Activated CD4-positive, alpha-beta T cell treated with anti-CD3 and anti-CD28 coated beads for 4 hours (primary cell): ENCODE measurements around the gene SMAD7.

Experiments used
- DNase-seq, 2 donors: peaks; one replicate each; pipeline ENCODE4 v3.0.0-alpha.2; 2020

SMAD7 gene

DNA sequence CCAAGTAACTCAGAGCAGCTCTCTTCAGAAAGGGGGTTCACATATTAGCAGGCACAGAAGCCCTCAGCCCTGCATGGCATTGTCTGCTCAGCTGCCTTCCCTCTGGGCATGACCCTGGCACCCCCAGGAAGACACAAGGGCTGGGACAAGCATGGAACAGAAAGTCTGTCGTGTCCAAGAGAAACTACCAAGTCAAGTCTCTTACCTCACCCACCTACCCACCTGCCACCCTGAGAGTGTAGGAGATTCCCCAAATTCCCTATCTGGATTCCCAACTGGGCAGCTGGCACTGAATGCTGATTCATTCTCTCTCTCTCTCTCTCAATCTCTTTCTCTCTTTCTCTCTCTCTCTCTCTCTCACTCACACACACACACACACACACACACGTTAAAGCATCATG is 21.6 kb downstream of the SMAD7 start:
- no peak for DNase-seq

DNA sequence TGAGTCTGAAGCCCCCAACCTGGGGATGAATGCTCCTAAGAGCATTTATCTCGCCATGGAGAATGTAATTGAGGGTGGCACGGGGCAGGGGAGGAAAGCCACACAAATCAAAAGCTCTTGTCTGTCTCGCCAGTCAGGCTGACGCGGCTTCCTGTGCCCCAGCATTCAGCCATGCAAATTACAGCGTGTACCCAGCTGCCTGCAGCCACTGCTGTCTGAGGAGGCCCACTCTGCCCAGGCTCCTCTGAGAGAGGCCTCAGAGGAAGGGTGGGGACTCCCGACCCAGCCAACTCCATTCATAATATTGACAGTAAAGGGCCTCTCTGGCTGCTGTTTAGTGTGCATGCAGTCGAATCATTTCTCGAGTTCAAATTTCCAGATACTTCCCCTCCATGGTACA is 22.0 kb downstream of the SMAD7 start:
- peak; percentile 71 for DNase-seq

DNA sequence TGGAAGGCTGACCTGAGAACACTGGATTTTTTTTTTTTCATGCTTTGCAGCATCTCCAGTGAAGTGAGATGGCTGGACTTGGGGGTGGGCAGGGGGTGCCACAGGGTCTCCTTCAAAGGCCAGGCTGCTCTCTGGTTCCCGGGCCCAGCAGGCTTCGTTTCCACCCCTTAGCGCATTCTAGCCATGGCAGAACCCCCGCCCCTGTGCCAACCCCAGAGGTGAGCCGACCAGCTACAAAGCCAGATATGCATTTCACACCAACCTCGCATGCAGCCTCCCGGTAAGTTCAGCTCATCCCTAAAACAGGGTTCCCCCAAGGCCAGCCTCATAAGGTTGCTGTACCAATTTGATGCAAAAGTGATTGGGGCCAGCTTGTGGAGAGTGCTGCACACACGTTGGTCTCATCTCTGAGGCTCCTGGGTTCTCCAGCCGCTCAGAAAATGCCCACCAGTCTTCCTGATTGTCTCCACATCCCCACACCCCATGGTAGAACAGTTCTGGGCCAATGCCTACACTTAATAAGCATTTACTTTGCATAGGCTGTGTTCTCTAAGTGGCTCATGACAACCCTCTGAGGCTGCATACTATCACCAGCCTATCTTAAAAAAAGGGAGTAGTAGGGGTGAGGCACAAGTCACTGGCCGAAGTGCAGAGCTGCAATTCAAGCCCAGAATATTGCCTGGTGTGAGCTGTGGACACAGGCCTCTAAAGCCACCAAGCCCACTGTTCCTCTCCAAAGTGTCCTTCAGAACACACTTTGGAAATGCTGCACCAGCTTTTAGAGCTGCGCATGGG is 23.3 kb downstream of the SMAD7 start:
- no peak for DNase-seq

DNA sequence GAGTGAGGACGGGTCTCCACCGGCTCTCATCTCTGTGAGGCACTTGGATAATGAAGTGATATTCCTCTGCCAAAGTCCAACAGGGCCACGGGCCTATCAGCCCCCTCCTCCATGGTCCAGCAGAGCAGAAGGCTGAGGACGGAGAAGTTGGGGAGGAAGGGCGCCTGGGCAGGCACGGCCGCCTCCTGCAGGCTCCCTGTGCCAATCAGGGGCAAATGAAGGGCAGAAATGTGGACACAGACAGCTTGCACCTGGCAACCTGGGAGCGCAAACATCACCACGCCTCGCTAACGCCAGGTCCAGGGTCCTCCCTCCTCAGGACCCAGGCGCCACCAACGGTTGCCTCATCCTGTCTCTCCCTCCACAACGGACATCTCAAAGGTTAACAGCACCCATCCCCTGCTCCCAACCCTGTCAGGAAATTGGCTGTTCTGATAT is 24.3 kb downstream of the SMAD7 start:
- no peak for DNase-seq

DNA sequence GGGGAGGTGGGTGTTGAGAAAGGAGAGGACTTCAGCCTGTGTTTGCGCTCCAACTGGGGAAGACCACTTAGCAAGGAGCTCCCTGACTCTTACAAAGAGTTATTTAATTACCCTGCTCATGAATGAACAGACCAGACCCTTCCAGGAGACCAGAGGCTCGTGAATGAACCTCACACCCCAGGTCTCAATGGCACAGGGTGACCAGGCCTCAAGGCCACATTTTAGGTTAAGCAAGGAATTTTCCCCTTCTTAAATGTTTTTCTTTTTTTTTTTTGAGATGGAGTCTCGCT is 25.3 kb downstream of the SMAD7 start:
- no peak for DNase-seq

DNA sequence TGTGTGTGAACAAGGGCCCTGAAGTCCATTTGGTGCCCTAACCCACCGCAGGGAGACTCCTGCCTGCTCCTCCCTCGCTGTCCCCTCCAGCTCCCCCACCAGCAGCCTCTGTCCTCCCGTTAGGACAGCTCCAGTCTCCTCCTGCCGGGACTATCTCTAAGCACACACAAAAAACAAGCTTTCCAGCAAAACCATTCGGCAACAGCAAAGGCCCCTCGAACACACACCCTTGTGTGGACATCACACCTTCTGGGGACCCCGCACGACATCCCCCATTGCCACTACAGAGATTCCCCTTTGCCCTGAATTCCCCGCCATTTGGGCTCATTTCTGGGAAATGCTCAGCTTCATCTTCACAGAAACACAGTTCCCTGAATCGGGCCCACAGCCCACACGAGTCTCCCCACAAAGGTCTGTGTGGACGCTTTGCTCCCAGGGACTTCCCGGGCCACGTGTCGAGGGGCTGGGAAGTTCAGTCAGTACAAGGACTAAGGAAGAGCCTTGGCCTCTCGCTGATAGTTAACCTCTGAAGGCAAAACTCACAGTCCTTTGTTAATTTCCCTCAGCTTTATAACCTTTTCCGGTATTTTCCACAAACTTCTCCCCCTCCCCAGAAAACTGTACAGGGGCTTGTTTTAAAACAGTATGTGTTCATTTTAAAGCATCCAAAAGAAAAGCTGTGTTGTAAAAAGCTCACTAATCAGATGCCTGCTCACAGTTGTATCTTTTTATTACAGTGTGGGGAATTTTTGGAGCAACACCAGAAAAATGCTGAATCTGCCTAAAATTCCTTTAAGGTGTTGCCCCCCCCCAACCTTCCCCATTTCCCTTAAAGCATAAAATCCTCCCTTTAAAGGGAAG is 25.9 kb downstream of the SMAD7 start:
- DNase-seq, result peak; percentile 19 to 26

DNA sequence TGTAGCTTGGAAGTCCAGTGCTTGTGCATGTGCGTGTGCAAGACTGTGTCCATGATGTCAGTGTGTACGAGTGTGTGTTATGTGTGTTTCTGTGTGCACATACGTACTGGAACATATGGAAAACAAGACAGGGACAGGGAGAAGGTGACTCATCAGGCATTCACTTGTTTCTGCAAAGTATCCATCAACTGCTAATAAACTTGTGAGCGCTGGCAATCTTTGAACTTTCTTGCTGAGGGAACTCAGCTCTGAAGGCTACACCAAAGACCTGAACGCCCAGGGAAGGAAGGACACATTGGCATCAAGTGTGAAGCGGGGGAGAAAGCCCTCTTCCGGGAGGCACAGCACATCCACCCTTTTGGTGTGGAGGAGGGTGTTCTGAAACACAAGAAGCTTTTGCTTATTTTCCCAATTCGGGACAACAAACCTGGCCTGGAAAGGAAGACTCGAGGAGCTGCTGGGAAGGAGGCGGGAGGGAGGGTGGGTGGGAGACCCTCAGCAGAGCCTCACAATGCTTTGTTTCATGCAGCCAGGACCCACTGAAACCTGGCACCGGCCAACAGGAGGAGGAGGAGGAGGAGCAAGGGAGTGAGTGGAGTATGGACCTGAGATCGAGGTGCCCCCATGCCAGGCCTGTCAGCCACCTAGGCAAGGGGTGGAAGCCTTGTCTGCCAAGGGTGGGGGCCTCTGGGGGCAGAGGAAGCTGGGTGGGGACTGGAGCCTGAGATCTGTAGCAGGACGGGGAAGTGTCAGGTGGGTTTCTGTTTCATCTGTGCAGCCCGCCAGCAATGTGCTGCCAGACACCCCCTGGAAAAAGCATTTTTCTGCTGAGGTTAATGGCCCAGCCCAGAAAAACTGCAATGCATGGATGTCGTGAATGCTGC is 26.8 kb downstream of the SMAD7 start:
- DNase-seq, result no peak

DNA sequence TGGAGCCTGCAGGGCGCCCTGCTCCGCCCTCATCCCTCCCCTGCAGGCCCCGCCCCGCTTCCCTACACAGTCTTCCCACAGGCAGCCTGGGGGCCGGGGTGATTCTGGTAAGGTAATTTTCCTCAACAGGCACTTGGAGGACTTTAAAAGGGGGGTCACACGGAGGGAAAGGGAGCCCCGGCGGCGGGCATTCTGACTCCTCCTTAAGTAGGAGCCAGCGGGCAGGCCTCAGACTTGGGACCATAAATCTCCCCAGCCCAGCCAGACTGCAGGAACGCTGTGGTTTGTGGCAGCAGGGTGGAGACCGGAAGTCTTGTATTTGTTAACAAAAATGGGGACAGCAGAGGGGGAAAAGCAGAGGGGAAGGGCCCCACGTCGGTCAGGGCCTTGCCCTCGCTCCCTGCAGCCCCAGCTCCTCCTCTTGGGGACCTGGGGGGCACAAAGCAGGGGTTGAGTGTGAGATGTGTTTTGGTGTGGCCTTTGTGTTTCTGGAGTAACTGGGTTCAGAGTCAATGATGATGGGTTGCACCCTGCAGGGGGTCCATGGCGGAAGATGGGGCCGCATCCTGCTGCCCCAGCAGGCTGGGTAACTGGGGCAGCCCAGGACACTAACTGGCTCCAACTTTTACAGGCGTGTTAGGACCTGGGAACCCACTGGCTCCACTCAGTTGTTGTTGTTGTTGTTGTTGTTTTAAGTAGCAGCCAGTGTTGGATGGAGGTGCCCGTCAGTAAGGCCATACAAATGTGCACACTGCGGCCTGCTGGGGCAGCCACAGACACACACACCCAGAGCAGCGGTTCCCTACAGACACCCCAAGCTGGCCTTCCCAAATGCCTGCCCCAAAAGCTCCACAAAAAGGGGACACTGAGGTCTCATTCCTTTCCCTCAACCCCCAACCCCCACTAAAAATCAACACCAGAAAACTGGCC is 27.7 kb downstream of the SMAD7 start:
- DNase-seq, result no peak

DNA sequence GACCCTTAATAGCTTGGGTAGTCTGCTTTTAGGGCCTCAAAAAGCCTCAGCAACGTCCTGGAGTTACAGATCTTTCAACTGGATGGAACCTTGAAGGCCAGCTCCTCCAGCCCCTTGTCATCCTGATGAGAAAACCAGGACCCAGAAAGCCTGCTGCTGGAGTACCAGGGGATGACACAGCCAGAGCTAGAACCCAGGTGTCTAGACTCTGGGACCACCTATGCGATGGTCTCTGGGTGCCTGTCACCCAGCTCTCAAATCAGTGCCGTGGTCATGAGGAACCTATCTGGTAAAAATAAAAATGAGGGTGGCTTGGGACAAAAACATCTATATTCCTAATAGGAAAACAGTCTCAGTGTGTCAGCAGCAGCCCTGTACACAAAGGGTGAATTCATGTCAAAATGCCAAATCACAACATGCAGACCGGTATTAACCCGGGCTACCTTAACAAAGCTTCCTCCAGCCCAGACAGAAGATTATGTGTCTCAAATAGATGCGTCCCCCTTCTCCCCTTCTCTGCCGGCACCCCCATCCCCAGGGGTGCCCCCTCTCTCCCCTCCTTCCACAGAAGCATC is 28.5 kb downstream of the SMAD7 start:
- DNase-seq, result no peak

DNA sequence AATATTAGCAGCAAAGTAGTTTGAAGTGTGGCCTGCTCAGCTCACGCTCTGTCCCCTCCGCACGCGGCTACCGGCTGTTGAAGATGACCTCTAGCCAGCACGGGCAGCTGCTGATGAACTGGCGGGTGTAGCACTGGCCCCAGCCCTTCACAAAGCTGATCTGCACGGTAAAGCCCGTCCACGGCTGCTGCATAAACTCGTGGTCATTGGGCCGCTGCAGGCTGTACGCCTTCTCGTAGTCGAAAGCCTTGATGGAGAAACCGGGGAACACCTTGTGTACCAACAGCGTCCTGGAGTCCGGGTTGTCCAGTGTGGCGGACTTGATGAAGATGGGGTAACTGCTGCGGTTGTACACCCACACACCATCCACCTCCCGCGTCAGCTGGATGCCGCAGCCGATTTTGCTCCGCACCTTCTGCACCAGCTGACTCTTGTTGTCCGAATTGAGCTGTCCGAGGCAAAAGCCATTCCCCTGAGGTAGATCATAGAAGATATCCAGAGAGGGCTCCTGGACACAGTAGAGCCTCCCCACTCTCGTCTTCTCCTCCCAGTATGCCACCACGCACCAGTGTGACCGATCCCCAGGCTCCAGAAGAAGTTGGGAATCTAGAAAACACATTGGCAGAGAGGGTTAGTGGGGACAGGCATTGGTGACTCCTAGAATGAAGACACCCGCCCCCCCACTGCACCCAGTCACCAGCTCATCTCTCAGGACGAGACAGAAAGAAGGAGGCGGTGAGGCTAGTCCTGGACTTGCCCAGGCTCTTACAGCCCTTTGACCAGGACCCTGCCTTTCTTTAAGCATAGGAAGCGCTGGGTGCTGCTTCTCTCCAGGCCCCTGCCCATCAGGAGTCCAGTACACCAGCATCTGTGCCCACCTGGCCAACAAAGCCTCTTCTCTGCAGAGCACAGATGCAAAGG is 29.2 kb downstream of the SMAD7 start:
- no peak for DNase-seq

DNA sequence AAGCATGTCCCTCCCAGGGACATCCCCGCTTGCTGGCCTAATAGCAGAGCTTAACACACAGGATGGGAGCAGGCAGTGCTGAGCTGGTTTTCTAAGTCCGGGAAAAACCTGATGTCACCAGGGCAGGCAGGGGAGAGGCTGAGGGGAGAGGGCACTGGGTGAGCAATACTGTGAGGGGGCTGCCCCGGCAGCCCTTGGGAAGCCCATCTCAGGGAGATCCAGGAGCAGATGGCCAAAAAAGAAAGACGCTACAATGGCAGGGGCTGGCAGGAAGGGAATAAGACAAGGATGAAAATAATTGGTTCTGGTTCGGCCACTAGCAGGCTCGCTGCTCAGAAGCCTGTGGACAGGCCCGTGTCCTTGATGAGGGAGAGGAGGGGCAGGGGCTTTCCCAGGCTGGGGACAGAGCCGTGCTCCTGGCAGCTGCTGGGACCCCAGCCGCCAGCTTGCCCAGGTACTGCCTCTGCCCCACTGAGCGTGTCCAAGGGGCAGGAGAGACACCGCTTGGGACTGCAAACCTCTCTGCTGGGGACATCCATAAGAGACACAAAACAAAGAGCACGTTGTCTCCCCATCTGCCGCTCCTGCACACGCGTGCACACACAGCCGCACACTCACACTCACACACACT is 30.2 kb downstream of the SMAD7 start:
- DNase-seq, result no peak

DNA sequence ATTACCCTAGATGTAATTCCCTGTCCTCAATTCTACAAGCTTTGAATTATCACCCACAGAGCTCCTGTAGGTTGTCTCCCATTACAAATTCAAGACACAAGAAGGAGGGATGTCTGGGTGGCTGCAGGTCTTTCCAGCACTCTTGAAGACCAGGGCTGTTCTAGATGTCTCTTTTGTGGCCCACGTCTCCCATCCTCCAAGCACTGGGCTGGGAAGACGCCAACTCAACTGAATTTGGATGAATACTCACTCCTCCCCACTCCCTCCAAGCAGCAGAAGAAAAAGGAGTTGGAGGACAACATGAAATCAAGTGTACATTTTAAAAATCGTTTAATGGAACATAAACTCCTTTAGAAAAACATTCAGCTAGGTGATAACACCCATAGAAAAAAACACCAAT is 31.2 kb downstream of the SMAD7 start:
- no peak for DNase-seq

DNA sequence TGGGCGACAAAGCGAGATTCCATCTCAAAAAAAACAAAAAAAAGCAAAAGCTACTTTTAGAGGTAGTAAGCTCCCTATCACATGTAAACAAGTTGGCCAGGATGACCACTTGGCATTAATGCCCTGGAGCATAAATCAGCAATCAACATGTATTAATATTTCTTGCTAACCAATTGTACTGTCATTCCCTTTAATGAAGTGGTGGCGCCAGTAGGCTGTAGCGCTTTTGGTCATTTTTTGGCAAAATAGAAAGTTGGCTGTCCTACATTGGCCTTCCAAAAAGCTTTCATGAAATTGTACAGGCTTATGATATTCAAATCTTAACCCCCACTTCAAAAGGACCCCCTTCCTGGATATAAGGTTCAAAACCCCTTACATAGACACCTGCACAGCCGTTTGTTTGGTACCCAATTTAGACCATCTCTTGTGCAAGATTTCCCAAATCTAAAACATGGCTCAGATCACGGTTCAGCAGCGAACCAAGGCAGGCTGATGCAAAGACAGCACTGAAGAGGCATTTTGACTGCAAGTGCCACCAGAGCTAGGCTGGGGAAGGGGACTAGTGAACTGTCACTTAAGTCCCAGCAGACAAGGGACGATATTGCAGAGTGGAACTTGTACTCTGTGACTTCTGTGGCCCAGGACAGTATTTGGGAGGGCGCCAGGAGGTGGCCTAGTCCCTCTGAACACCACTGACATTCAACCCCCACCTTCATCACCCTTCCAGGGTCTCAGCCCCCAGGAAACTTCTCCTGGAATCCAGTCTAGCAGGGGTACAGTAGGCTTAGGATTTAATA is 31.9 kb downstream of the SMAD7 start:
- no peak for DNase-seq

DNA sequence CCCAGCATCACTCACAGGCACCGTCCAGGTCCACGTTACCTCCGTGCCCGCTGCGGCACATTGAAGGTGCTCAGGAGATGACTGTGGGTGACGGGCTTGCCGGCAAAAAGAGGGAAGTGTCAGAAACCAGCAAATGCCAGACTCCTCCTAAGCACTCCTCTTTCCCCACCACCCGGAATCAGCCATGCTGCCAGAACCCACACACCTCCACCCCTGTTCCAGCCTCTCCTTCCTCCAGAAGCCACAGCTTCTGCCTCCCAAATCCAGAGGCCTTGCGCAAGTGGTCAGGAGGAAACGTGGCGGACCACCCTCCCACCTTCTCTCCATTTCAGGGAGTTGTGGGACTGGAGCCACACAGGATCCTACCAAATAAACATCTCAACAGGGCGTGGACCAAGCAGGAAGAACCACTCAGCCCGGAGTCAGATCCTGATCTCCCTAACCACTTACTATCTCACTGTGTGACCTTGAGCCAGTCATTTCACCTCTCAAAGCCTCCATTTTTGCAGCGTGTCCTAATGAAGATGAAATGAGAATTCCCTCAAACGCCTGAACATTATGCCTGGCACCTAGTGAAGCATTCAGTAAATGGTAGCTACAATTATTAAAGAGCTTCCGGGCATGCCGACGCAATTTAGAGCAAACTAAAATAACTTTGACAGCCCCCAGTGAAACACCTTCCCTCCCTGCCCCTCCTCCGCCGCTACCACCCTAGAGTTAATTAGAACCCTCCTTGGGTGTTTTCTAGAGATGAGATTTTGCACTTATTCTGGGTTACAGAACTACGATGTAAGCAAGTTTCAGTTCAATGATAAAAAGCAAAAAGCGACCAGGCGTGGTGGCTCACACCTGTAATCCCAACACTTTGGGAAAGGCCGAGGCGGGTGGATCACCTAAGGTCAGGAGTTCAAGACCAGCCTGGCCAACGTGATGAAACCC is 32.9 kb downstream of the SMAD7 start:
- no peak for DNase-seq

DNA sequence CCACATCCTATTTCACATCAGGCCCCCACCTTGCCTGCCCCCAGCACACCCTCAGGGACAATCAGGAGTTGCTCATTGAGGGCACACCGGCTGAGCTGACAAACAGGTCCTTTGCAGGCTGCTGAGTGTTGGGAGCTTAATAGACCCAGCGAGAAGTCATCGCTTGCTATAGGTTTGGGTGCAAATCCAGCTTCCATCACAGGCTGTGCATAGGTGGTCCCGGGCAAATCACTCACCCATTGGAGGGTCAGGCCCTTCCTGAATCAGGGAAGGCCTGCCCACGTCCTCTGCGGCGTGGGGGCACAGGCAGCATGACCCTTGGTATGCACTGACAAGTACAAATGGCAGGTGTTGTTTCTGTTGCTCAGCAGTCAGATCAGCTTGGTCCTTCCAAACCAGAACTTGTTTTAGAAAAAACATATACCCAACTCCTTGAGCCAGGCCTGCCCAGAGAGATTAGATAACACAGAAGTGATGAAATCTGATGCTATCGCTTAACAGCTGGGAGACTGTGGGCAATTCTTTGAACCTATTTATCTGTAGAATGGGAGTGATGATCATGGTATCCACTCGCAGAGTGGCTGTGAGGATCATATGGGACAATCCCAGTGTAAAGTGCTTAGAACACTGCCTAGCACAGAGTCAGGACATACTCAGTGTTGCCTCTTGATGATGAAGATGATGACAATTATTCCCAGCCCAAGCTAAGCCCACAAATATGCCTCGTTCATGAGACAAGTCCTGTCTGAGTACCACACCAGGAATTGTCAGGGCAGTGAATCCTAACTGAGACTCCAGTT is 34.9 kb downstream of the SMAD7 start:
- no peak for DNase-seq

DNA sequence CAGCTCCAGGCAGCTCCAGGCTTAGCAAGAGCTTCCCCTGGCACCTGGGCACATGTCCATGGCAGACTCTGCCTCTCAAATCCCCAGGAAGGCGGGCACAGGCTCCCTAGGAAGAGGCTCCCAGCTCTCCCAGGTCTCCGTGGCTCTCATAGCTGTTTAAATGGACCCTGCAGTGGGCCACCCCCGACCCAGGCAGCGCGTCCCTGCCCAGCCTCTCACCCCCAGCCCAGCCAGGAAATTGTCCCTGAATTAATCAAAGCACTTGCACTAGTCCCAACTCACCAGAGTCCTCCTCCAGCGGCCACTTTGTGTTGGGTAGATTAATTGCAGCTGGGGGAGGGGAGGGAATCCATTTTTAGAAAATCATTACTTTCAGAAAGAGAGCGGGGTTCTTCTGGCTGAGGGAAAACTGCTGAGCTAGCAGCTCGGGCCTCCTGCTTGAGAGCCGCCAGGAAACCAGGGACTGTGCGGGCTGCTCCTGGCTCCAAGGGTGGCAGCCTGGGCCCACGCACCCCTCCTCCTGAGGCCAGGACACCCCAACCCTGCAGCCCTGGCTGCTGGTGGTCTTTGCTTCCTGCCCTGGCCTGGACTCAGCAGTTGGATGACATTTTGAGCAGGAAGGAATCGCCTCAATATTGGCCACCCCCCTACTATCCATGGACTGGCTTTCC is 36.0 kb downstream of the SMAD7 start:
- no peak for DNase-seq

DNA sequence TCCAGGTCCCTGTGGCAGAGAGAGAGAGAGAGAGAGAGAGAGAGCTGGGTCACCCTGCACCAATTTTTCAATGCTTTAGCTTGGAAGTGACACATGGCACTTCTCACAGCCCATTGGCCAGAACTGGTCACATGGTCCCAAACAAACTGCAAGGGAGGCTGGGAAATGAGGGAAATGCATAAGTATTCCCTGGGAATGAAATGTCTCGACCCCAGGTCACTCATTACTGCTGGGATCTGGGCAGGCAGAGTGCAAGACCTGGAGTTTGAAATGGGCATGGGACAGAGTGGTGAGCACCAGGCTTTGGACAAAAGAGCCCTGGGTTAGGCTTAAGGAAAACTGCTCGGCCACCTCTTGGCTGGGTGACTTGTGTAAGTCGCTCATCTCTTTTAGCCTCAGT is 37.0 kb downstream of the SMAD7 start:
- DNase-seq, result no peak
